HL-60 (cell line): Measurements from ENCODE around the gene RND1.
"Not testable (repeated sequence)": the region's sequence is repeated elsewhere in the genome, so short reads cannot be mapped to it uniquely, and the experiment has no call there.

Experiments used
- DNase-seq, 2 experiments: peaks; one replicate each; pipeline ENCODE4 v3.0.0-alpha.2; 2010 to 2020; ENCODE audit warnings: low read depth in 1 of 2, low spot score in 1 of 2
- H3K27ac ChIP-seq: fragments of 250-450 bp; sonication (Bioruptor Pico); replicated peaks from 2 replicates; pipeline ENCODE4 v1.5.1; 2020; ENCODE audit warnings: mild to moderate bottlenecking, moderate library complexity
- H3K27me3 ChIP-seq: fragments of 250-450 bp; sonication (Bioruptor Pico); 2 replicates; pipeline ENCODE4 v1.5.1; 2021; ENCODE audit warnings: mild to moderate bottlenecking, moderate library complexity; ENCODE audit not compliant: insufficient read depth, poor library complexity, severe bottlenecking
- H3K4me3 ChIP-seq: replicated peaks from 2 replicates; pipeline ENCODE4 v1.5.1; 2011; ENCODE audit warnings: mild to moderate bottlenecking, control low read depth, low read length; ENCODE audit not compliant: insufficient read depth
- CTCF ChIP-seq: IDR thresholded peaks from one replicate; pipeline ENCODE4 v1.5.1; 2011; ENCODE audit warnings: low read length, control low read depth, inconsistent platforms; ENCODE audit not compliant: insufficient read depth
- GABPA ChIP-seq: IDR thresholded peaks from 2 replicates; pipeline ENCODE4 v1.6.1; 2012; ENCODE audit warnings: low read depth
- POLR2AphosphoS5 ChIP-seq: IDR thresholded peaks from 2 replicates; pipeline ENCODE4 v1.6.1; 2012; ENCODE audit warnings: low read depth
- REST ChIP-seq: IDR thresholded peaks from 2 replicates; pipeline ENCODE4 v1.6.1; 2012; ENCODE audit warnings: low read depth; ENCODE audit not compliant: insufficient replicate concordance
- SPI1 ChIP-seq: IDR thresholded peaks from 2 replicates; pipeline ENCODE4 v1.6.1; 2012; ENCODE audit warnings: low read depth, mild to moderate bottlenecking, borderline replicate concordance

RND1 gene

GRCh38 chr12:48854488-48854887 is 11.2 kb downstream of the RND1 start:
- Histone ChIP-seq H3K4me3 (no peak overlapping the region), H3K27me3 (no peaks in the 10 kb centered on the region), H3K27ac (no peak overlapping the region)
- no peak for TF ChIP-seq REST
- TF ChIP-seq SPI1: no peak
- TF ChIP-seq CTCF: no peak
- DNase-seq: no peak

- Histone ChIP-seq H3K4me3 (peak overlapping the region; percentile 93), H3K27me3 (no peaks in the 10 kb centered on the region), H3K27ac (peak overlapping the region; percentile 85)
- peak; percentile 59 to 91 for DNase-seq
- TF ChIP-seq REST (peak; percentile 60), CTCF (peak; percentile 73), GABPA (no peak), SPI1 (no peak), POLR2AphosphoS5 (no peak)
Measured at GRCh38 chr12:48852734-48853688, 12.7 kb downstream of the RND1 start.

GRCh38 chr12:48851883-48852733 is 13.6 kb downstream of the RND1 start, which contains the start of gene DDX23:
Gene DDX23 (minus strand): TSS chr12:48852163. CDS start chr12:48845782, 6,381 bp downstream.
- TF ChIP-seq POLR2AphosphoS5 (peak; percentile 93), GABPA (no peak), REST (peak; percentile 65)
- DNase-seq: peak; percentile 94 to 97
- Histone ChIP-seq H3K4me3 (peak within 1 kb of the TSS; percentile 93), H3K27ac (peak within 1 kb of the TSS; percentile 85), H3K27me3 (no peaks in the 10 kb centered on the region)

GRCh38 chr12:48842021-48842420 is 23.6 kb downstream of the RND1 start:
- H3K27me3 ChIP-seq, H3K4me3 ChIP-seq, H3K27ac ChIP-seq, DNase-seq: not testable (repeated sequence)
